ENCODE results near the gene NCKAP1. TPM values are rescaled to one million over a fixed set of nuclear protein-coding genes. Genes with fewer than 3 reads are reported as not detected.

NCKAP1 gene
- total RNA-seq, 1 experiment from 2014 or later, result 118 TPM

GRCh38 chr2:182924306-182924705, 114.0 kb downstream of the NCKAP1 start:
- Histone ChIP-seq H3K4me3 (no peak overlapping the region), H3K27me3 (no peaks in the 10 kb centered on the region), H3K9me3 (replicated peaks) (no peaks in the 10 kb centered on the region), H3K4me1 (peaks cover 16% of the 10 kb centered on the region), H3K27ac (no peak overlapping the region), H3K36me3 (peaks cover 40% of the 10 kb centered on the region)
- DNase-seq, result no peak

- Histone ChIP-seq H3K4me3 (no peak overlapping the region), H3K9me3 (replicated peaks) (no peaks in the 10 kb centered on the region), H3K27me3 (no peaks in the 10 kb centered on the region), H3K36me3 (peaks cover 32% of the 10 kb centered on the region), H3K4me1 (peaks cover 20% of the 10 kb centered on the region), H3K27ac (peak overlapping the region; percentile 35; the same call in 1 of the 2 replicates)
- no peak for DNase-seq
Observed at GRCh38 chr2:182921234-182921633, 117.0 kb downstream of the NCKAP1 start.

- DNase-seq, result peak; percentile 73 to 82
- H3K9me3 ChIP-seq (replicated peaks), result no peaks in the 10 kb centered on the region
- H3K4me3 ChIP-seq, result no peak overlapping the region
- no peaks in the 10 kb centered on the region for H3K27me3 ChIP-seq
- peak overlapping the region; percentile 35 for H3K27ac ChIP-seq
- peaks cover 32% of the 10 kb centered on the region for H3K36me3 ChIP-seq
- H3K4me1 ChIP-seq, result peaks cover 25% of the 10 kb centered on the region
Observed at GRCh38 chr2:182920631-182921056, 117.6 kb downstream of the NCKAP1 start.

GRCh38 chr2:182920089-182920488, 118.2 kb downstream of the NCKAP1 start:
- Histone ChIP-seq H3K4me3 (no peak overlapping the region), H3K4me1 (peaks cover 31% of the 10 kb centered on the region), H3K27me3 (no peaks in the 10 kb centered on the region), H3K27ac (peak overlapping the region; percentile 35), H3K9me3 (replicated peaks) (no peaks in the 10 kb centered on the region), H3K36me3 (peaks cover 27% of the 10 kb centered on the region)
- no peak for DNase-seq

- DNase-seq, result no peak
- H3K4me1 ChIP-seq, result peaks cover 38% of the 10 kb centered on the region
Observed at GRCh38 chr2:182918961-182919652, 119.2 kb downstream of the NCKAP1 start.

GRCh38 chr2:182917924-182918323, 120.3 kb downstream of the NCKAP1 start:
- no peaks in the 10 kb centered on the region for H3K27me3 ChIP-seq
- no peak overlapping the region for H3K27ac ChIP-seq
- peaks cover 38% of the 10 kb centered on the region for H3K4me1 ChIP-seq
- DNase-seq, result no peak
- no peaks in the 10 kb centered on the region for H3K9me3 ChIP-seq (replicated peaks)
- peaks cover 12% of the 10 kb centered on the region for H3K36me3 ChIP-seq
- H3K4me3 ChIP-seq, result no peak overlapping the region

More at GRCh38 chr2:182918961-182919652, 119.2 kb downstream of the NCKAP1 start:
- no peak overlapping the region for H3K27ac ChIP-seq
- peaks cover 17% of the 10 kb centered on the region for H3K36me3 ChIP-seq
- no peak overlapping the region for H3K4me3 ChIP-seq
- no peaks in the 10 kb centered on the region for H3K27me3 ChIP-seq
- no peaks in the 10 kb centered on the region for H3K9me3 ChIP-seq (replicated peaks)

- no peak for DNase-seq
- Histone ChIP-seq H3K4me3 (no peak overlapping the region), H3K36me3 (peaks cover 7% of the 10 kb centered on the region), H3K4me1 (peaks cover 38% of the 10 kb centered on the region), H3K27ac (0 out of 2 replicates have a peak overlapping the region, but pooled peaks have one; percentile 11), H3K9me3 (replicated peaks) (no peaks in the 10 kb centered on the region), H3K27me3 (no peaks in the 10 kb centered on the region)
Observed at GRCh38 chr2:182916417-182916816, 121.8 kb downstream of the NCKAP1 start.

GRCh38 chr2:182915369-182916326, 122.6 kb downstream of the NCKAP1 start:
- H3K4me1 ChIP-seq, result peaks cover 31% of the 10 kb centered on the region
- peak overlapping the region; percentile 11 for H3K27ac ChIP-seq
- H3K4me3 ChIP-seq, result no peak overlapping the region
- H3K36me3 ChIP-seq, result peaks cover 7% of the 10 kb centered on the region
- no peaks in the 10 kb centered on the region for H3K27me3 ChIP-seq
- DNase-seq, result peak; percentile 44 to 76
- no peaks in the 10 kb centered on the region for H3K9me3 ChIP-seq (replicated peaks)

GRCh38 chr2:182914852-182915251, 123.4 kb downstream of the NCKAP1 start:
- Histone ChIP-seq H3K4me1 (peaks cover 23% of the 10 kb centered on the region), H3K9me3 (replicated peaks) (no peaks in the 10 kb centered on the region), H3K27ac (no peak overlapping the region), H3K36me3 (peaks cover 7% of the 10 kb centered on the region), H3K4me3 (no peak overlapping the region), H3K27me3 (no peaks in the 10 kb centered on the region)
- DNase-seq, result no peak

- Histone ChIP-seq H3K27me3 (no peaks in the 10 kb centered on the region), H3K27ac (no peak overlapping the region), H3K4me1 (peaks cover 22% of the 10 kb centered on the region), H3K9me3 (replicated peaks) (no peaks in the 10 kb centered on the region; the same call in 1 of the 2 replicates), H3K4me3 (no peak overlapping the region), H3K36me3 (peaks cover 4% of the 10 kb centered on the region; the same call in 1 of the 2 replicates)
- no peak for DNase-seq
Observed at GRCh38 chr2:182913064-182913463, 125.2 kb downstream of the NCKAP1 start.

GRCh38 chr2:182912518-182912915, 125.7 kb downstream of the NCKAP1 start:
- H3K27ac ChIP-seq, result no peak overlapping the region
- peaks cover 4% of the 10 kb centered on the region; the same call in 1 of the 2 replicates for H3K36me3 ChIP-seq
- no peak overlapping the region for H3K4me3 ChIP-seq
- H3K4me1 ChIP-seq, result peaks cover 22% of the 10 kb centered on the region
- no peaks in the 10 kb centered on the region; the same call in 1 of the 2 replicates for H3K9me3 ChIP-seq (replicated peaks)
- no peak for DNase-seq
- no peaks in the 10 kb centered on the region for H3K27me3 ChIP-seq

GRCh38 chr2:182911813-182912517, 126.3 kb downstream of the NCKAP1 start:
- Histone ChIP-seq H3K4me1 (peaks cover 22% of the 10 kb centered on the region), H3K4me3 (no peak overlapping the region), H3K27me3 (no peaks in the 10 kb centered on the region), H3K9me3 (replicated peaks) (no peaks in the 10 kb centered on the region; the same call in 1 of the 2 replicates), H3K27ac (no peak overlapping the region), H3K36me3 (peaks cover 4% of the 10 kb centered on the region; the same call in 1 of the 2 replicates)
- no peak for DNase-seq

GRCh38 chr2:182910965-182911364, 127.3 kb downstream of the NCKAP1 start:
- no peaks in the 10 kb centered on the region for H3K27me3 ChIP-seq
- no peak overlapping the region for H3K27ac ChIP-seq
- DNase-seq, result no peak
- no peaks in the 10 kb centered on the region; the same call in 1 of the 2 replicates for H3K9me3 ChIP-seq (replicated peaks)
- H3K4me3 ChIP-seq, result no peak overlapping the region
- H3K36me3 ChIP-seq, result peaks cover 4% of the 10 kb centered on the region; the same call in 1 of the 2 replicates
- H3K4me1 ChIP-seq, result peaks cover 16% of the 10 kb centered on the region

GRCh38 chr2:182907081-182907830, 131.0 kb downstream of the NCKAP1 start:
- H3K36me3 ChIP-seq, result peaks cover 7% of the 10 kb centered on the region
- H3K4me1 ChIP-seq, result no peaks in the 10 kb centered on the region
- H3K9me3 ChIP-seq (replicated peaks), result no peaks in the 10 kb centered on the region; the same call in none of the 2 replicates
- no peak overlapping the region for H3K27ac ChIP-seq
- no peaks in the 10 kb centered on the region for H3K27me3 ChIP-seq
- no peak overlapping the region for H3K4me3 ChIP-seq
- peak; percentile 6 to 30 for DNase-seq

Data from SJCRH30 (cell line).